ENCODE results near the gene UBTFL1.
"Not testable (repeated sequence)": the region's sequence is repeated elsewhere in the genome, so short reads cannot be mapped to it uniquely, and the experiment has no call there.

Gene UBTFL1

GRCh38 chr11:90085650-90086049 is at the start of gene UBTFL1:
Gene UBTFL1, plus strand, starts transcription at chr11:90085950. Its CDS starts 0 bp downstream, at chr11:90085950.
- H3K4me1 Mint-ChIP-seq; H3K27me3 Mint-ChIP-seq; DNase-seq (ENCODE audit: low spot score in 2 of 2); H3K9me3 Mint-ChIP-seq; H3K36me3 Mint-ChIP-seq (ENCODE audit: insufficient read depth); H3K27ac Mint-ChIP-seq (ENCODE audit: low read depth); ATAC-seq (replicated peaks; ENCODE audit: extremely low read depth, poor library complexity, severe bottlenecking); H3K4me3 Mint-ChIP-seq: not testable (repeated sequence)

GRCh38 chr11:90051591-90052209 is 34.0 kb upstream of the UBTFL1 start:
- not testable (repeated sequence) for H3K36me3 Mint-ChIP-seq (ENCODE audit: insufficient read depth); ATAC-seq (replicated peaks; ENCODE audit: extremely low read depth, poor library complexity, severe bottlenecking)

GRCh38 chr11:90052311-90052710 is 33.4 kb upstream of the UBTFL1 start:
- H3K36me3 Mint-ChIP-seq (ENCODE audit: insufficient read depth); H3K27me3 Mint-ChIP-seq; H3K4me1 Mint-ChIP-seq; H3K4me3 Mint-ChIP-seq; DNase-seq (ENCODE audit: low spot score in 2 of 2); H3K9me3 Mint-ChIP-seq; ATAC-seq (replicated peaks; ENCODE audit: extremely low read depth, poor library complexity, severe bottlenecking); H3K27ac Mint-ChIP-seq (ENCODE audit: low read depth): not testable (repeated sequence)

More at GRCh38 chr11:90051591-90052209, 34.0 kb upstream of the UBTFL1 start:
- H3K4me3 Mint-ChIP-seq; DNase-seq (ENCODE audit: low spot score in 2 of 2); H3K27ac Mint-ChIP-seq (ENCODE audit: low read depth); H3K9me3 Mint-ChIP-seq; H3K4me1 Mint-ChIP-seq; H3K27me3 Mint-ChIP-seq: not testable (repeated sequence)

- not testable (repeated sequence) for H3K36me3 Mint-ChIP-seq (ENCODE audit: insufficient read depth); H3K27me3 Mint-ChIP-seq; H3K4me1 Mint-ChIP-seq; DNase-seq (ENCODE audit: low spot score in 2 of 2); H3K27ac Mint-ChIP-seq (ENCODE audit: low read depth); H3K4me3 Mint-ChIP-seq; H3K9me3 Mint-ChIP-seq; ATAC-seq (replicated peaks; ENCODE audit: extremely low read depth, poor library complexity, severe bottlenecking)
Measured at GRCh38 chr11:90053545-90053944, 32.2 kb upstream of the UBTFL1 start.

- H3K36me3 Mint-ChIP-seq (ENCODE audit: insufficient read depth); H3K4me1 Mint-ChIP-seq; ATAC-seq (replicated peaks; ENCODE audit: extremely low read depth, poor library complexity, severe bottlenecking); H3K27ac Mint-ChIP-seq (ENCODE audit: low read depth); H3K9me3 Mint-ChIP-seq; H3K4me3 Mint-ChIP-seq; H3K27me3 Mint-ChIP-seq; DNase-seq (ENCODE audit: low spot score in 2 of 2): not testable (repeated sequence)
Measured at GRCh38 chr11:90088731-90089130, 3.0 kb downstream of the UBTFL1 start.

GRCh38 chr11:90095230-90095924 is 9.6 kb downstream of the UBTFL1 start:
- not testable (repeated sequence) for H3K36me3 Mint-ChIP-seq (ENCODE audit: insufficient read depth); H3K27ac Mint-ChIP-seq (ENCODE audit: low read depth); DNase-seq (ENCODE audit: low spot score in 2 of 2); ATAC-seq (replicated peaks; ENCODE audit: extremely low read depth, poor library complexity, severe bottlenecking); H3K9me3 Mint-ChIP-seq; H3K27me3 Mint-ChIP-seq; H3K4me3 Mint-ChIP-seq; H3K4me1 Mint-ChIP-seq

GRCh38 chr11:90098261-90098660 is 12.5 kb downstream of the UBTFL1 start:
- DNase-seq (ENCODE audit: low spot score in 2 of 2); H3K4me1 Mint-ChIP-seq; H3K4me3 Mint-ChIP-seq; H3K27ac Mint-ChIP-seq (ENCODE audit: low read depth); H3K9me3 Mint-ChIP-seq; H3K27me3 Mint-ChIP-seq; H3K36me3 Mint-ChIP-seq (ENCODE audit: insufficient read depth); ATAC-seq (replicated peaks; ENCODE audit: extremely low read depth, poor library complexity, severe bottlenecking): not testable (repeated sequence)

- H3K27me3 Mint-ChIP-seq: no peaks in the 10 kb centered on the region
- H3K36me3 Mint-ChIP-seq (ENCODE audit: insufficient read depth): no peaks in the 10 kb centered on the region
- no peaks in the 10 kb centered on the region for H3K4me1 Mint-ChIP-seq
- no peak overlapping the region for H3K27ac Mint-ChIP-seq (ENCODE audit: low read depth)
- no peak overlapping the region for H3K4me3 Mint-ChIP-seq
- H3K9me3 Mint-ChIP-seq: no peaks in the 10 kb centered on the region
- DNase-seq (ENCODE audit: low spot score in 2 of 2): no peak
- no peak for ATAC-seq (replicated peaks; ENCODE audit: extremely low read depth, poor library complexity, severe bottlenecking)
Measured at GRCh38 chr11:90100431-90100830, 14.7 kb downstream of the UBTFL1 start.

GRCh38 chr11:90113541-90113940 is 27.8 kb downstream of the UBTFL1 start:
- DNase-seq (ENCODE audit: low spot score in 2 of 2) (no peak), ATAC-seq (replicated peaks; ENCODE audit: extremely low read depth, poor library complexity, severe bottlenecking) (no peak)
- H3K4me3 Mint-ChIP-seq: no peak overlapping the region
- H3K27ac Mint-ChIP-seq (ENCODE audit: low read depth): no peak overlapping the region
- no peaks in the 10 kb centered on the region for H3K9me3 Mint-ChIP-seq
- H3K4me1 Mint-ChIP-seq: no peaks in the 10 kb centered on the region
- H3K27me3 Mint-ChIP-seq: no peaks in the 10 kb centered on the region
- H3K36me3 Mint-ChIP-seq (ENCODE audit: insufficient read depth): no peaks in the 10 kb centered on the region

- no peaks in the 10 kb centered on the region for H3K27me3 Mint-ChIP-seq
- no peak overlapping the region for H3K27ac Mint-ChIP-seq (ENCODE audit: low read depth)
- no peaks in the 10 kb centered on the region for H3K9me3 Mint-ChIP-seq
- H3K36me3 Mint-ChIP-seq (ENCODE audit: insufficient read depth): no peaks in the 10 kb centered on the region
- no peaks in the 10 kb centered on the region for H3K4me1 Mint-ChIP-seq
- no peak overlapping the region for H3K4me3 Mint-ChIP-seq
- DNase-seq (ENCODE audit: low spot score in 2 of 2) (no peak), ATAC-seq (replicated peaks; ENCODE audit: extremely low read depth, poor library complexity, severe bottlenecking) (no peak)
Measured at GRCh38 chr11:90120191-90120590, 34.4 kb downstream of the UBTFL1 start.

- H3K27me3 Mint-ChIP-seq: peaks cover 22% of the 10 kb centered on the region
Measured at GRCh38 chr11:90124371-90124770, 38.6 kb downstream of the UBTFL1 start.

GRCh38 chr11:90124946-90125345 is 39.2 kb downstream of the UBTFL1 start:
- Mint-ChIP-seq H3K36me3 (ENCODE audit: insufficient read depth) (no peaks in the 10 kb centered on the region), H3K9me3 (no peaks in the 10 kb centered on the region)
- no peak for ATAC-seq (replicated peaks; ENCODE audit: extremely low read depth, poor library complexity, severe bottlenecking)

More at GRCh38 chr11:90124371-90124770, 38.6 kb downstream of the UBTFL1 start:
- ATAC-seq (replicated peaks; ENCODE audit: extremely low read depth, poor library complexity, severe bottlenecking): no peak
- no peaks in the 10 kb centered on the region for H3K4me1 Mint-ChIP-seq
- no peak for DNase-seq (ENCODE audit: low spot score in 2 of 2)
- H3K27ac Mint-ChIP-seq (ENCODE audit: low read depth): no peak overlapping the region
- H3K36me3 Mint-ChIP-seq (ENCODE audit: insufficient read depth): no peaks in the 10 kb centered on the region
- H3K9me3 Mint-ChIP-seq: no peaks in the 10 kb centered on the region
- H3K4me3 Mint-ChIP-seq: no peak overlapping the region

More at GRCh38 chr11:90124946-90125345, 39.2 kb downstream of the UBTFL1 start:
- DNase-seq (ENCODE audit: low spot score in 2 of 2): no peak
- peaks cover 28% of the 10 kb centered on the region for H3K27me3 Mint-ChIP-seq
- H3K4me1 Mint-ChIP-seq: no peaks in the 10 kb centered on the region
- no peak overlapping the region for H3K4me3 Mint-ChIP-seq
- H3K27ac Mint-ChIP-seq (ENCODE audit: low read depth): no peak overlapping the region
